PC-3 (cell line): ENCODE data around the gene PADI4.

Experiments
- CTCF ChIP-seq: fragments of 300-600 bp; sonication (generic); conservative IDR thresholded peaks from 2 replicates; pipeline ENCODE4 v1.5.1; 2017; ENCODE audit warnings: antibody characterized with exemption, low read depth, mild to moderate bottlenecking, low read length
- EZH2 ChIP-seq: fragments of 300-600 bp; sonication (generic); IDR thresholded peaks from one replicate; pipeline ENCODE4 v1.6.1; 2017; ENCODE audit warnings: antibody characterized with exemption, mild to moderate bottlenecking, low read length; ENCODE audit not compliant: unreplicated experiment
- EZH2phosphoT487 ChIP-seq: fragments of 300-600 bp; sonication (generic); IDR thresholded peaks from 2 replicates; pipeline ENCODE4 v1.6.1; 2018; ENCODE audit warnings: mild to moderate bottlenecking, antibody characterized with exemption, low read length, borderline replicate concordance

GRCh38 chr1:17404820-17405219 is 96.8 kb downstream of the PADI4 start:
- TF ChIP-seq CTCF (no peak), EZH2phosphoT487 (no peak), EZH2 (no peak)
